T-cell (primary cell): ENCODE results near the gene THADA. TPM values are rescaled to one million over a fixed set of nuclear protein-coding genes. Genes with fewer than 3 reads are reported as not detected.

ENCODE experiments used
- ATAC-seq, 4 experiments: fragments of 200-7000 bp in 3 of 4; fragments of 150-1000 bp in 1 of 4; cut with Tn5 transposase; replicated peaks in 1 of 4; 1 replicate in 3 of 4; 2 replicates in 1 of 4; pipeline ENCODE4 v1.10.0; 2021; ENCODE audit warnings: moderate library complexity in 3 of 4, mild to moderate bottlenecking in 2 of 4, moderate number of reproducible peaks in 1 of 4
- CTCF ChIA-PET, 2 donors: fragments of 300-600 bp; sonication (Branson Sonifier 250); formaldehyde crosslinking; loops; one replicate each; lab custom pipeline; 2022; ENCODE audit warnings: antibody characterized with exemption in 2 of 2; lab: Charles Lee
- POLR2A ChIA-PET, 2 donors: fragments of 300-600 bp; sonication (Branson Sonifier 250); formaldehyde crosslinking; loops; one replicate each; lab custom pipeline; 2022; ENCODE audit warnings: antibody characterized with exemption in 2 of 2; lab: Charles Lee
- DNase-seq, 35 experiments: peaks; one replicate each; pipeline versions ENCODE4 v3.0.0 to v3.0.0-alpha.2; 2013 to 2023
- H3K27ac ChIP-seq: one replicate; pipeline ENCODE4 v1.5.1; 2013; ENCODE audit warnings: low read length
- H3K27me3 ChIP-seq, 2 experiments: replicated peaks in 1 of 2; 1 replicate in 1 of 2; 2 replicates in 1 of 2; pipeline versions ENCODE4 v1.6.1 to v1.7.0; 2013; ENCODE audit warnings: low read length in 1 of 2, mixed read lengths in 1 of 2; ENCODE audit not compliant: control insufficient read depth in 2 of 2, insufficient read depth in 2 of 2; ENCODE audit errors: extremely low read depth in 1 of 2
- H3K36me3 ChIP-seq, 2 donors: 1 replicate in 1 of 2; 2 replicates in 1 of 2; pipeline versions ENCODE4 v1.6.1 to v1.7.0; 2013; ENCODE audit warnings: low read length in 1 of 2; ENCODE audit not compliant: control insufficient read depth in 2 of 2, insufficient read depth in 1 of 2; ENCODE audit errors: extremely low read depth in 1 of 2
- H3K4me1 ChIP-seq, 2 experiments: 1 replicate in 1 of 2; 2 replicates in 1 of 2; pipeline versions ENCODE4 v1.6.1 to v1.7.0; 2013; ENCODE audit warnings: low read length in 2 of 2, mixed read lengths in 1 of 2; ENCODE audit not compliant: insufficient read depth in 2 of 2, control insufficient read depth in 1 of 2; ENCODE audit errors: extremely low read depth in 1 of 2
- H3K4me3 ChIP-seq, 2 donors: 1 replicate in 1 of 2; 2 replicates in 1 of 2; pipeline versions ENCODE4 v1.5.1 to v1.7.0; 2013; ENCODE audit warnings: mild to moderate bottlenecking in 2 of 2, low read length in 1 of 2, moderate library complexity in 1 of 2; ENCODE audit not compliant: control insufficient read depth in 1 of 2; ENCODE audit errors: extremely low read depth in 1 of 2
- H3K9me3 ChIP-seq: 2 replicates; pipeline ENCODE4 v1.7.0; 2013
- H3K27ac Mint-ChIP-seq, 2 donors: one replicate each; pipeline ENCODE4 v1.8.0; 2020 to 2021; ENCODE audit warnings: mild to moderate bottlenecking in 2 of 2, mixed read lengths in 2 of 2
- H3K27me3 Mint-ChIP-seq, 2 donors: one replicate each; pipeline ENCODE4 v1.8.0; 2021 to 2022; ENCODE audit warnings: mixed read lengths in 2 of 2
- H3K36me3 Mint-ChIP-seq: one replicate; pipeline ENCODE4 v1.8.0; 2021; ENCODE audit warnings: mixed read lengths
- H3K4me1 Mint-ChIP-seq, 3 donors: one replicate each; pipeline ENCODE4 v1.8.0; 2020 to 2022; ENCODE audit warnings: mixed read lengths in 3 of 3, mild to moderate bottlenecking in 1 of 3
- H3K4me3 Mint-ChIP-seq, 3 donors: one replicate each; pipeline ENCODE4 v1.8.0; 2020 to 2022; ENCODE audit warnings: mild to moderate bottlenecking in 3 of 3, mixed read lengths in 3 of 3, moderate library complexity in 3 of 3
- H3K9me3 Mint-ChIP-seq, 3 donors: one replicate each; pipeline ENCODE4 v1.8.0; 2020 to 2022; ENCODE audit warnings: mixed read lengths in 3 of 3
- WGBS: methylation state at CpG from one replicate; pipeline ENCODE4 v1.1.5; 2013; ENCODE audit warnings: missing lambda C conversion rate; ENCODE audit not compliant: insufficient coverage; 5-methylcytosine and 5-hydroxymethylcytosine counted together
- total RNA-seq, 35 experiments: library from RNA in 6 of 35; stranded (reverse) in 6 of 35; fragments of 120-200 nt in 1 of 35; gene quantifications; one replicate each; pipeline versions ENCODE4 v1.2.1 to v1.2.4 and lab custom pipeline; 2013 to 2026

Gene THADA
- total RNA-seq, 5 donors from 2014 or later (not counting 1 experiment from before 2014, with no cell fraction given), result 36.4 to 50.5 (median 40.6) TPM

- DNase-seq, result no peak
- H3K9me3 Mint-ChIP-seq, result no peaks in the 10 kb centered on the region
- WGBS, result 67% methylated on average over 1 of the region's 4 CpGs
- no peaks in the 10 kb centered on the region for H3K4me1 ChIP-seq
- H3K9me3 ChIP-seq, result no peaks in the 10 kb centered on the region
- H3K4me3 ChIP-seq, result no peak overlapping the region
- H3K27ac ChIP-seq, result no peak overlapping the region
- ChIA-PET CTCF (no interaction called here), POLR2A (no interaction called here)
- no peaks in the 10 kb centered on the region for H3K27me3 ChIP-seq
- H3K36me3 Mint-ChIP-seq, result peaks cover 40% of the 10 kb centered on the region
- H3K27ac Mint-ChIP-seq, result no peak overlapping the region
- peaks cover 0 to 37% of the 10 kb centered on the region in 2 donors for H3K36me3 ChIP-seq
- no peak for ATAC-seq
- no peaks in the 10 kb centered on the region for H3K27me3 Mint-ChIP-seq
- peaks cover 0 to 5% (median 2%) of the 10 kb centered on the region in 3 donors for H3K4me1 Mint-ChIP-seq
- H3K4me3 Mint-ChIP-seq, result no peak overlapping the region
Measured at GRCh38 chr2:43273529-43273928, 322.3 kb downstream of the THADA start.

GRCh38 chr2:43270930-43271615 lies 324.8 kb downstream of the THADA start:
- H3K27ac ChIP-seq, result no peak overlapping the region
- H3K4me3 ChIP-seq, result no peak overlapping the region
- POLR2A ChIA-PET, result no interaction called here
- H3K4me3 Mint-ChIP-seq, result no peak overlapping the region
- CTCF ChIA-PET, result interaction anchor here (0.6 to 0.8 kb wide), 5 partner anchors 12 to 327 kb away, joined by 3 to 8 read pairs (median 4); no protein-coding TSS in a partner anchor
- H3K9me3 ChIP-seq, result no peaks in the 10 kb centered on the region
- peaks cover 4 to 38% of the 10 kb centered on the region in 2 donors for H3K36me3 ChIP-seq
- no peaks in the 10 kb centered on the region for H3K4me1 ChIP-seq
- H3K4me1 Mint-ChIP-seq, result peaks cover 0 to 5% (median 0%) of the 10 kb centered on the region in 3 donors
- no peaks in the 10 kb centered on the region for H3K27me3 ChIP-seq
- DNase-seq (peak in 1 of 35 experiments; percentile 11), ATAC-seq (no peak)
- H3K27me3 Mint-ChIP-seq, result no peaks in the 10 kb centered on the region
- no peaks in the 10 kb centered on the region for H3K9me3 Mint-ChIP-seq
- 86% methylated on average over 2 of the region's 4 CpGs for WGBS
- H3K27ac Mint-ChIP-seq, result no peak overlapping the region
- H3K36me3 Mint-ChIP-seq, result peaks cover 33% of the 10 kb centered on the region

- H3K27me3 ChIP-seq, result no peaks in the 10 kb centered on the region
- no peaks in the 10 kb centered on the region for H3K4me1 ChIP-seq
- no peaks in the 10 kb centered on the region for H3K9me3 ChIP-seq
- CTCF ChIA-PET, result no interaction called here
- H3K4me1 Mint-ChIP-seq, result peaks cover 0 to 5% (median 0%) of the 10 kb centered on the region in 3 donors
- POLR2A ChIA-PET, result no interaction called here
- no peaks in the 10 kb centered on the region for H3K27me3 Mint-ChIP-seq
- no peak overlapping the region for H3K27ac Mint-ChIP-seq
- no peak overlapping the region for H3K4me3 ChIP-seq
- H3K4me3 Mint-ChIP-seq, result no peak overlapping the region
- no CpG with 5 or more reads among the region's 2 CpGs for WGBS
- peaks cover 36% of the 10 kb centered on the region for H3K36me3 Mint-ChIP-seq
- peaks cover 4 to 41% of the 10 kb centered on the region in 2 donors for H3K36me3 ChIP-seq
- H3K9me3 Mint-ChIP-seq, result no peaks in the 10 kb centered on the region
- no peak overlapping the region for H3K27ac ChIP-seq
- ATAC-seq (no peak), DNase-seq (no peak)
Measured at GRCh38 chr2:43270461-43270860, 325.4 kb downstream of the THADA start.

GRCh38 chr2:43269706-43270105 lies 326.1 kb downstream of the THADA start:
- Histone ChIP-seq H3K4me3 (no peak overlapping the region), H3K27ac (no peak overlapping the region), H3K36me3 (peaks cover 4 to 45% of the 10 kb centered on the region in 2 donors), H3K9me3 (no peaks in the 10 kb centered on the region), H3K4me1 (no peaks in the 10 kb centered on the region), H3K27me3 (no peaks in the 10 kb centered on the region)
- Mint-ChIP-seq H3K27ac (no peak overlapping the region), H3K4me3 (no peak overlapping the region), H3K36me3 (peaks cover 37% of the 10 kb centered on the region), H3K27me3 (no peaks in the 10 kb centered on the region), H3K4me1 (peaks cover 0 to 5% (median 0%) of the 10 kb centered on the region in 3 donors), H3K9me3 (no peaks in the 10 kb centered on the region)
- ChIA-PET CTCF (no interaction called here), POLR2A (no interaction called here)
- DNase-seq, result no peak
- no CpG with 5 or more reads among the region's 3 CpGs for WGBS
- no peak for ATAC-seq

GRCh38 chr2:43269074-43269572 lies 326.7 kb downstream of the THADA start:
- no peak for DNase-seq
- 97% methylated on average over 13 of the region's 14 CpGs for WGBS
- no peaks in the 10 kb centered on the region for H3K9me3 Mint-ChIP-seq

GRCh38 chr2:43268066-43268953 lies 327.5 kb downstream of the THADA start:
- H3K27ac Mint-ChIP-seq, result no peak overlapping the region
- ATAC-seq (no peak), DNase-seq (no peak)
- H3K4me1 ChIP-seq, result no peaks in the 10 kb centered on the region
- H3K27ac ChIP-seq, result no peak overlapping the region
- POLR2A ChIA-PET, result no interaction called here
- no peaks in the 10 kb centered on the region for H3K27me3 ChIP-seq
- H3K27me3 Mint-ChIP-seq, result no peaks in the 10 kb centered on the region
- H3K4me1 Mint-ChIP-seq, result peaks cover 0 to 5% (median 0%) of the 10 kb centered on the region in 3 donors
- H3K36me3 ChIP-seq, result peaks cover 4 to 46% of the 10 kb centered on the region in 2 donors
- CTCF ChIA-PET, result no interaction called here
- no peak overlapping the region for H3K4me3 ChIP-seq
- H3K4me3 Mint-ChIP-seq, result no peak overlapping the region
- peaks cover 38% of the 10 kb centered on the region for H3K36me3 Mint-ChIP-seq
- 88% methylated on average over 5 of the region's 10 CpGs for WGBS
- no peaks in the 10 kb centered on the region for H3K9me3 ChIP-seq
- no peaks in the 10 kb centered on the region for H3K9me3 Mint-ChIP-seq

More at GRCh38 chr2:43269074-43269572, 326.7 kb downstream of the THADA start:
- Histone ChIP-seq H3K4me1 (no peaks in the 10 kb centered on the region), H3K36me3 (peaks cover 4 to 47% of the 10 kb centered on the region in 2 donors), H3K9me3 (no peaks in the 10 kb centered on the region), H3K27ac (no peak overlapping the region), H3K27me3 (no peaks in the 10 kb centered on the region), H3K4me3 (no peak overlapping the region)
- H3K4me3 Mint-ChIP-seq, result no peak overlapping the region
- POLR2A ChIA-PET, result no interaction called here
- H3K4me1 Mint-ChIP-seq, result peaks cover 0 to 5% (median 0%) of the 10 kb centered on the region in 3 donors
- CTCF ChIA-PET, result no interaction called here
- no peak overlapping the region for H3K27ac Mint-ChIP-seq
- no peaks in the 10 kb centered on the region for H3K27me3 Mint-ChIP-seq
- peaks cover 38% of the 10 kb centered on the region for H3K36me3 Mint-ChIP-seq
- no peak for ATAC-seq
